IgD-negative memory B cell (primary cell): ENCODE results near the gene VAV2. TPM values are rescaled to one million over a fixed set of nuclear protein-coding genes. Genes with fewer than 3 reads are reported as not detected.

Source experiments
- H3K27ac Mint-ChIP-seq, 3 donors: one replicate each; pipeline ENCODE4 v1.8.0; 2020 to 2022; ENCODE audit warnings: mild to moderate bottlenecking in 3 of 3, mixed read lengths in 3 of 3, moderate library complexity in 1 of 3
- H3K27me3 Mint-ChIP-seq: one replicate; pipeline ENCODE4 v1.8.0; 2021; ENCODE audit warnings: mixed read lengths
- H3K36me3 Mint-ChIP-seq: one replicate; pipeline ENCODE4 v1.8.0; 2020; ENCODE audit warnings: mild to moderate bottlenecking, mixed read lengths
- H3K4me1 Mint-ChIP-seq, 3 donors: one replicate each; pipeline ENCODE4 v1.8.0; 2020 to 2022; ENCODE audit warnings: mixed read lengths in 3 of 3, mild to moderate bottlenecking in 1 of 3
- H3K4me3 Mint-ChIP-seq, 4 donors: one replicate each; pipeline ENCODE4 v1.8.0; 2020 to 2022; ENCODE audit warnings: mild to moderate bottlenecking in 4 of 4, mixed read lengths in 4 of 4, moderate library complexity in 3 of 4
- H3K9me3 Mint-ChIP-seq, 3 donors: one replicate each; pipeline ENCODE4 v1.8.0; 2020 to 2021; ENCODE audit warnings: mixed read lengths in 3 of 3, mild to moderate bottlenecking in 1 of 3
- polyA plus RNA-seq: library from polyadenylated mRNA; unstranded; fragments of 300-500 nt; fragmentation: Illumina TruSeq; gene quantifications from one replicate; pipeline ENCODE4 v1.2.3, GENCODE V29; 2021

Gene VAV2
- polyA plus RNA-seq, 1 donor from 2014 or later: 28.7 TPM

GRCh38 chr9:133830711-133831110 is 161.4 kb downstream of the VAV2 start:
- Mint-ChIP-seq H3K36me3 (no peaks in the 10 kb centered on the region), H3K9me3 (no peaks in the 10 kb centered on the region), H3K27me3 (no peaks in the 10 kb centered on the region), H3K4me1 (peaks cover 14 to 27% (median 16%) of the 10 kb centered on the region in 3 donors), H3K4me3 (peak overlapping the region in 1 of 4 donors; percentile 37), H3K27ac (peak overlapping the region; percentile 65 to 74 (median 69))

GRCh38 chr9:133830310-133830709 is 161.8 kb downstream of the VAV2 start:
- H3K9me3 Mint-ChIP-seq: no peaks in the 10 kb centered on the region
- H3K4me3 Mint-ChIP-seq: peak overlapping the region in 1 of 4 donors; percentile 37
- peaks cover 15 to 30% (median 19%) of the 10 kb centered on the region in 3 donors for H3K4me1 Mint-ChIP-seq
- H3K27ac Mint-ChIP-seq: peak overlapping the region; percentile 65 to 74 (median 69)
- no peaks in the 10 kb centered on the region for H3K36me3 Mint-ChIP-seq
- no peaks in the 10 kb centered on the region for H3K27me3 Mint-ChIP-seq

GRCh38 chr9:133828338-133828997 is 163.7 kb downstream of the VAV2 start:
- H3K4me1 Mint-ChIP-seq: peaks cover 16 to 40% (median 22%) of the 10 kb centered on the region in 3 donors
- H3K9me3 Mint-ChIP-seq: no peaks in the 10 kb centered on the region
- no peak overlapping the region for H3K4me3 Mint-ChIP-seq
- peak overlapping the region in 2 of 3 donors; percentile 90 for H3K27ac Mint-ChIP-seq
- H3K36me3 Mint-ChIP-seq: no peaks in the 10 kb centered on the region
- no peaks in the 10 kb centered on the region for H3K27me3 Mint-ChIP-seq

- Mint-ChIP-seq H3K9me3 (no peaks in the 10 kb centered on the region), H3K4me1 (peaks cover 34 to 59% (median 40%) of the 10 kb centered on the region in 3 donors), H3K4me3 (peak overlapping the region in 2 of 4 donors; percentile 23 to 58), H3K36me3 (peaks cover 1% of the 10 kb centered on the region), H3K27me3 (peaks cover 2% of the 10 kb centered on the region), H3K27ac (peak overlapping the region; percentile 84 to 93 (median 92))
Observed at GRCh38 chr9:133826289-133827085, 165.6 kb downstream of the VAV2 start.

- H3K27me3 Mint-ChIP-seq: peaks cover 2% of the 10 kb centered on the region
- H3K9me3 Mint-ChIP-seq: no peaks in the 10 kb centered on the region
- H3K27ac Mint-ChIP-seq: peak overlapping the region; percentile 73 to 93 (median 92)
- H3K4me3 Mint-ChIP-seq: peak overlapping the region in 2 of 4 donors; percentile 4 to 58
- H3K4me1 Mint-ChIP-seq: peaks cover 31 to 63% (median 46%) of the 10 kb centered on the region in 3 donors
- peaks cover 1% of the 10 kb centered on the region for H3K36me3 Mint-ChIP-seq
Observed at GRCh38 chr9:133825555-133826218, 166.4 kb downstream of the VAV2 start.

- Mint-ChIP-seq H3K4me1 (peaks cover 26 to 59% (median 44%) of the 10 kb centered on the region in 3 donors), H3K4me3 (peak overlapping the region in 1 of 4 donors; percentile 37), H3K36me3 (peaks cover 1% of the 10 kb centered on the region), H3K9me3 (no peaks in the 10 kb centered on the region), H3K27ac (peak overlapping the region; percentile 97 to 100 (median 98)), H3K27me3 (peaks cover 2% of the 10 kb centered on the region)
Observed at GRCh38 chr9:133824802-133825186, 167.3 kb downstream of the VAV2 start.

- peaks cover 26 to 54% (median 40%) of the 10 kb centered on the region in 3 donors for H3K4me1 Mint-ChIP-seq
- H3K27ac Mint-ChIP-seq: peak overlapping the region; percentile 97 to 100 (median 98)
- peaks cover 1% of the 10 kb centered on the region for H3K36me3 Mint-ChIP-seq
- no peaks in the 10 kb centered on the region for H3K9me3 Mint-ChIP-seq
- H3K4me3 Mint-ChIP-seq: peak overlapping the region in 3 of 4 donors; percentile 58 to 92 (median 84)
- peaks cover 2% of the 10 kb centered on the region for H3K27me3 Mint-ChIP-seq
Observed at GRCh38 chr9:133824106-133824801, 167.9 kb downstream of the VAV2 start.

- peak overlapping the region; percentile 61 to 93 (median 88) for H3K4me3 Mint-ChIP-seq
- peaks cover 1% of the 10 kb centered on the region for H3K36me3 Mint-ChIP-seq
- no peaks in the 10 kb centered on the region for H3K9me3 Mint-ChIP-seq
- H3K4me1 Mint-ChIP-seq: peaks cover 26 to 52% (median 36%) of the 10 kb centered on the region in 3 donors
- peak overlapping the region; percentile 97 to 100 (median 98) for H3K27ac Mint-ChIP-seq
- H3K27me3 Mint-ChIP-seq: peaks cover 2% of the 10 kb centered on the region
Observed at GRCh38 chr9:133823189-133824105, 168.7 kb downstream of the VAV2 start.

- Mint-ChIP-seq H3K27ac (peak overlapping the region; percentile 97 to 100 (median 98)), H3K4me1 (peaks cover 31 to 58% (median 41%) of the 10 kb centered on the region in 3 donors), H3K9me3 (peaks cover 0 to 2% (median 0%) of the 10 kb centered on the region in 3 donors), H3K36me3 (peaks cover 4% of the 10 kb centered on the region), H3K27me3 (peaks cover 2% of the 10 kb centered on the region), H3K4me3 (peak overlapping the region; percentile 72 to 93 (median 88))
Observed at GRCh38 chr9:133822430-133823065, 169.6 kb downstream of the VAV2 start.

- Mint-ChIP-seq H3K4me1 (peaks cover 33 to 63% (median 42%) of the 10 kb centered on the region in 3 donors), H3K27me3 (peaks cover 2% of the 10 kb centered on the region), H3K36me3 (peaks cover 6% of the 10 kb centered on the region), H3K9me3 (peaks cover 0 to 2% (median 0%) of the 10 kb centered on the region in 3 donors), H3K27ac (peak overlapping the region; percentile 97 to 100 (median 98)), H3K4me3 (peak overlapping the region; percentile 72 to 93 (median 88))
Observed at GRCh38 chr9:133821601-133822429, 170.3 kb downstream of the VAV2 start.

GRCh38 chr9:133819923-133820322 is 172.2 kb downstream of the VAV2 start:
- H3K4me3 Mint-ChIP-seq: no peak overlapping the region
- peaks cover 31 to 59% (median 40%) of the 10 kb centered on the region in 3 donors for H3K4me1 Mint-ChIP-seq
- H3K27me3 Mint-ChIP-seq: peaks cover 2% of the 10 kb centered on the region
- peaks cover 7% of the 10 kb centered on the region for H3K36me3 Mint-ChIP-seq
- H3K9me3 Mint-ChIP-seq: peaks cover 0 to 2% (median 0%) of the 10 kb centered on the region in 3 donors
- H3K27ac Mint-ChIP-seq: peak overlapping the region in 2 of 3 donors; percentile 67 to 94

- peaks cover 0 to 2% (median 0%) of the 10 kb centered on the region in 3 donors for H3K9me3 Mint-ChIP-seq
- peaks cover 7% of the 10 kb centered on the region for H3K36me3 Mint-ChIP-seq
- peaks cover 29 to 56% (median 40%) of the 10 kb centered on the region in 3 donors for H3K4me1 Mint-ChIP-seq
- H3K4me3 Mint-ChIP-seq: peak overlapping the region in 1 of 4 donors; percentile 54
- H3K27me3 Mint-ChIP-seq: peaks cover 2% of the 10 kb centered on the region
- peak overlapping the region; percentile 94 to 98 (median 96) for H3K27ac Mint-ChIP-seq
Observed at GRCh38 chr9:133818444-133818843, 173.7 kb downstream of the VAV2 start.
